Kidney (tissue), 14 donors: ENCODE results near the gene LRRC61. TPM values are rescaled to one million over a fixed set of nuclear protein-coding genes. Genes with fewer than 3 reads are reported as not detected.
"Not testable (repeated sequence)": the region's sequence is repeated elsewhere in the genome, so short reads cannot be mapped to it uniquely, and the experiment has no call there.

Experiments used
- DNase-seq, 5 donors: peaks; one replicate each; pipeline ENCODE4 v3.0.0-alpha.2; 2013 to 2020
- FAIRE-seq: peaks from 2 replicates; lab custom pipeline; 2012; peaks lifted over from hg19 to GRCh38; lab: Jason Lieb, UNC
- H3K27ac ChIP-seq, 2 donors: one replicate each; pipeline ENCODE4 v1.7.0; 2013; ENCODE audit warnings: low read depth in 2 of 2, low read length in 2 of 2, inconsistent platforms in 1 of 2
- H3K27me3 ChIP-seq: one replicate; pipeline ENCODE4 v1.7.1; 2013; ENCODE audit warnings: low read length, inconsistent platforms; ENCODE audit not compliant: control insufficient read depth, insufficient read depth
- H3K36me3 ChIP-seq, 3 donors: one replicate each; pipeline versions ENCODE4 v1.7.0 to v1.7.1; 2013; ENCODE audit warnings: low read length in 3 of 3, control low read depth in 1 of 3, inconsistent platforms in 1 of 3; ENCODE audit not compliant: insufficient read depth in 3 of 3, control insufficient read depth in 2 of 3
- H3K4me1 ChIP-seq, 3 donors: one replicate each; pipeline versions ENCODE4 v1.7.0 to v1.7.1; 2013; ENCODE audit warnings: low read length in 3 of 3, inconsistent platforms in 1 of 3, low read depth in 1 of 3; ENCODE audit not compliant: control insufficient read depth in 2 of 3, insufficient read depth in 2 of 3
- H3K4me3 ChIP-seq, 3 donors: one replicate each; pipeline versions ENCODE4 v1.7.0 to v1.8.1; 2013; ENCODE audit warnings: low read length in 3 of 3, control low read depth in 1 of 3, inconsistent platforms in 1 of 3
- H3K9ac ChIP-seq, 3 donors: one replicate each; pipeline versions ENCODE4 v1.7.0 to v1.7.1; 2013; ENCODE audit warnings: low read length in 3 of 3, control low read depth in 1 of 3, inconsistent platforms in 1 of 3
- H3K9me3 ChIP-seq, 3 donors: one replicate each; pipeline versions ENCODE4 v1.7.0 to v1.7.1; 2013; ENCODE audit warnings: low read length in 3 of 3, control low read depth in 1 of 3, inconsistent platforms in 1 of 3; ENCODE audit not compliant: control insufficient read depth in 2 of 3, insufficient read depth in 1 of 3
- intact Hi-C: fragments of 100-400 bp; cut with DNase I; formaldehyde crosslinking; loops from one replicate; pipeline ENCODE4 v1.11.1; 2022
- polyA plus RNA-seq: library from polyadenylated mRNA; stranded (reverse); fragments of 350-450 nt; fragmentation: Illumina TruSeq; extraction: RNeasy Lipid Tissue Mini Kit (QIAGEN cat#74804); gene quantifications from one replicate; pipeline ENCODE4 v1.2.3, GENCODE V29; 2014; ENCODE audit warnings: low read depth, low replicate concordance; ENCODE audit not compliant: insufficient read depth
- total RNA-seq: library from RNA; stranded (reverse); fragmentation: NEBNext Ultra II Directional; extraction: Animal tissue kit (Norgen Biotek cat#: 25700); gene quantifications from one replicate; pipeline ENCODE4 v1.2.1, GENCODE V29; 2021
- TF ChIP-seq, protein P1 (sequence below): IDR thresholded peaks from 3 replicates; pipeline ENCODE4 v1.5.1; 2012; ENCODE audit warnings: mild to moderate bottlenecking, moderate library complexity, borderline replicate concordance; ENCODE audit not compliant: insufficient read depth; ENCODE audit errors: extremely low read depth
- donor health status: control.
- donor health status: control.
- donor health status: control.
- donor health status: control.
- donor health status: control.
- donor health status: DM: yes; HTN: yes; CAD: no.
- donor health status: Normal renal cell carcinoma (clear cell type).

LRRC61 gene
- total and polyA plus RNA-seq, 2 donors from 2014 or later: 17.1 to 23.2 TPM

DNA sequence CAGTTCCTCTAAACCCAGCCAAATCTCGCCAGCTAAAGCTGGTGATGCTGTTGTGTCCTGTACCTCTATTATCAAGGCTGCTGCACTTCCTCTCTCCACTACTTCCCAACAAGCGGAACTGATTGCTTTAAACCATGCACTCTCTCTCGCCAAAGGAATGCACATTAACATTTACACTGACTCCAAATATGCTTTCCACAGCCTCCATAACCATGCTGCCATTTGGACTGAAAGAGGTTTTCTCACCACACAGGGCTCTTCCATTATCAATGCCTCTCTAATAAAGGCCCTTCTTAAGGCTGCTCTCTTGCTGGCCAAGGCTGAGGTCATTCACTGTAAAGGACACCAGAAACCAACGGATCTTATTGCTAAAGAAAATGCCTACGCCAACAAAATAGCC is 11.4 kb upstream of the LRRC61 start:
- no peaks in the 10 kb centered on the region for H3K9me3 ChIP-seq
- peak overlapping the region in 1 of 2 donors; percentile 55 for H3K27ac ChIP-seq
- no peak for FAIRE-seq
- TF ChIP-seq, protein P1, sequence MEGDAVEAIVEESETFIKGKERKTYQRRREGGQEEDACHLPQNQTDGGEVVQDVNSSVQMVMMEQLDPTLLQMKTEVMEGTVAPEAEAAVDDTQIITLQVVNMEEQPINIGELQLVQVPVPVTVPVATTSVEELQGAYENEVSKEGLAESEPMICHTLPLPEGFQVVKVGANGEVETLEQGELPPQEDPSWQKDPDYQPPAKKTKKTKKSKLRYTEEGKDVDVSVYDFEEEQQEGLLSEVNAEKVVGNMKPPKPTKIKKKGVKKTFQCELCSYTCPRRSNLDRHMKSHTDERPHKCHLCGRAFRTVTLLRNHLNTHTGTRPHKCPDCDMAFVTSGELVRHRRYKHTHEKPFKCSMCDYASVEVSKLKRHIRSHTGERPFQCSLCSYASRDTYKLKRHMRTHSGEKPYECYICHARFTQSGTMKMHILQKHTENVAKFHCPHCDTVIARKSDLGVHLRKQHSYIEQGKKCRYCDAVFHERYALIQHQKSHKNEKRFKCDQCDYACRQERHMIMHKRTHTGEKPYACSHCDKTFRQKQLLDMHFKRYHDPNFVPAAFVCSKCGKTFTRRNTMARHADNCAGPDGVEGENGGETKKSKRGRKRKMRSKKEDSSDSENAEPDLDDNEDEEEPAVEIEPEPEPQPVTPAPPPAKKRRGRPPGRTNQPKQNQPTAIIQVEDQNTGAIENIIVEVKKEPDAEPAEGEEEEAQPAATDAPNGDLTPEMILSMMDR: no peak
- H3K4me1 ChIP-seq: peaks cover 0 to 14% (median 10%) of the 10 kb centered on the region in 3 donors
- intact Hi-C loops: no loop called here
- H3K27me3 ChIP-seq: no peaks in the 10 kb centered on the region
- peak in 3 of 5 donors; percentile 9 to 68 (median 63) for DNase-seq
- no peak overlapping the region for H3K9ac ChIP-seq
- H3K36me3 ChIP-seq: no peaks in the 10 kb centered on the region
- H3K4me3 ChIP-seq: no peak overlapping the region

DNA sequence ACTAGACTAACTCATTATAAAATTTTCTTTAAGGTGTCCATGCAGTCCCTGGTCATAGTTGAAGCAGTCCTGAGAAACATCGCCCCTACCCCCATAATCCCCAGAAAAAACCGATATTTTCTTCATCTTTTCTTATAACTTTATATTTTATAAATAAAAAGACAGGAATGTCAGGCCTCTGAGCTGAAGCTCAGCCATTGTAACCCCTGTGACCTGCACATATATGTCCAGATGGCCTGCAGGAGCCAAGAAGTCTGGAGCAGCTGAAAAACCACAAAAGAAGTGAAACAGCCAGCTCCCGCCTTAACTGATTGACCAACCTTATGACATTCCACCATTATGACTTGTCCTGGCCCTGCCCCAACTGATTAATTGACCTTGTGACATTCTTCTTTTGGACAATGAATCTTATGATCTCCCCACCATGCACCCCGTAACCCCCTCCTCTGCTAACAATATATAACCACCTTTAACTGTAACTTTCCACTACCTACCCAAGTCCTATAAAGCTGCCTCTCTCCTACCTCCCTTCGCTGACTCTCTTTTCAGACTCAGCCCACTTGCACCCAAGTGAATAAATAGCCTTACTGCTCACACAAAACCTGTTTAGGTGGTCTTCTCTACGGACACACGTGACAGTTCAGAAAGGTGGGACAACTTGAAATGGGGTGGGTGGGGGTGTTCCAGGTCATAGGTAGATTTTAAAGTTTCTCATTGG is 10.3 kb upstream of the LRRC61 start:
- H3K4me3 ChIP-seq, FAIRE-seq, H3K9ac ChIP-seq, H3K9me3 ChIP-seq, H3K36me3 ChIP-seq, H3K27me3 ChIP-seq, intact Hi-C loops: not testable (repeated sequence)
- peak overlapping the region; percentile 33 to 67 for H3K27ac ChIP-seq
- peak in 1 of 5 donors; percentile 23 for DNase-seq
- peaks cover 0 to 14% (median 10%) of the 10 kb centered on the region in 3 donors for H3K4me1 ChIP-seq

DNA sequence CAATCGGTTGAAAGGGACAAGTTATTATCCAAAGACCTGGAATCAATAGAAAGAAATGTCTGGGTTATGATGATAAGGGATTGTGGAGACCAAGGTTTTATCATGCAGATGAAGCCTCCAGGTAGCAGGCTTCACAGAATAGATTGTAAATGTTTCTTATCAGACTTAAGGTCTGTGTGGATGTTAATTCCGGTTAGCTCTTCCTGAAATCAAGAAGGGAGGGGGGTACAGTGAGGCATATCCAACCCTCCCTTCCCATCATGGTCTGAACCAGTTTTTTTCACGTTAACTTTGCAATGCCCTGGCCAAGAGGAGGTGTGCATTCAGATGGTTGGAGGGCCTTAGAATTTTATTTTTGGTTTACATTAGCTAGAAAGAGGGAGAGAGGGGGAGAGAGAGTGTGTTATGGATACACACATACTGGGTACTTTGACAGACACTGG is 9.8 kb upstream of the LRRC61 start:
- peak overlapping the region in 1 of 3 donors; percentile 23 for H3K9ac ChIP-seq
- no peak overlapping the region for H3K4me3 ChIP-seq
- no peaks in the 10 kb centered on the region for H3K36me3 ChIP-seq
- TF ChIP-seq, protein P1: no peak
- intact Hi-C loops: no loop called here
- H3K27me3 ChIP-seq: no peaks in the 10 kb centered on the region
- DNase-seq (no peak), FAIRE-seq (no peak)
- peak overlapping the region; percentile 59 to 67 for H3K27ac ChIP-seq
- H3K9me3 ChIP-seq: no peaks in the 10 kb centered on the region
- H3K4me1 ChIP-seq: peaks cover 0 to 14% (median 10%) of the 10 kb centered on the region in 3 donors

DNA sequence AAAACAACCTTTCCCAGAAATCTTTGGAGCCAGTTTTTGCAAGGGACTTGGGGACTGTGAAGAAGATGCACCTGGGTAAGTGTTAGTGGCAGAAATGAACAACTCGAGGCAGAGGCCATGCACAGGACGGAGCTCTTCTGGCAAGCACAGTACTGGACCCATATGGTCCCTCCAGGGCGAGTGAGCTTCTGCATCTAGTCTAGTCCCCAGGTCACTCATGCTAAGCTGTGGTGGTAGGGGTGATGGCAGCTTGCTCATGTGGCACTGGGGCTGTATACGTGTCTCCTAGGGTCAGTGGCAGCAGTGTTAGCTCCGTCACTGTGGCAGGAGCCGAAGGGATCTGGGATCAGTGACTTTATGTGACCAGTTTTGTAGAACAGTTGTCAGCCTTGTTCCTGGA is 9.3 kb upstream of the LRRC61 start:
- FAIRE-seq: no peak
- peak overlapping the region in 1 of 3 donors; percentile 23 for H3K9ac ChIP-seq
- H3K4me3 ChIP-seq: no peak overlapping the region
- H3K4me1 ChIP-seq: peaks cover 0 to 14% (median 9%) of the 10 kb centered on the region in 3 donors
- H3K9me3 ChIP-seq: no peaks in the 10 kb centered on the region
- no peaks in the 10 kb centered on the region for H3K27me3 ChIP-seq
- no peaks in the 10 kb centered on the region for H3K36me3 ChIP-seq
- DNase-seq: peak in 1 of 5 donors; percentile 23
- peak overlapping the region; percentile 49 to 76 for H3K27ac ChIP-seq
- intact Hi-C loops: no loop called here
- TF ChIP-seq, protein P1: no peak
